Hindlimb muscle (tissue), 1 donor: Measurements from ENCODE around the gene WWOX. TPM values are rescaled to one million over a fixed set of nuclear protein-coding genes. Genes with fewer than 3 reads are reported as not detected.

Experiments used
- DNase-seq: peaks from one replicate; pipeline ENCODE4 v3.0.0-alpha.2; 2013
- polyA plus RNA-seq: library from polyadenylated mRNA; unstranded; fragments of 120-200 nt; gene quantifications from one replicate; pipeline ENCODE4 v1.2.1, GENCODE V29; 2013; ENCODE audit not compliant: insufficient read length

WWOX gene
- polyA plus RNA-seq, 1 donor, result 12.9 TPM

GRCh38 chr16:78363843-78364555 lies 264.5 kb downstream of the WWOX start:
- no peak for DNase-seq

GRCh38 chr16:78364556-78364880 lies 265.1 kb downstream of the WWOX start:
- no peak for DNase-seq

DNA sequence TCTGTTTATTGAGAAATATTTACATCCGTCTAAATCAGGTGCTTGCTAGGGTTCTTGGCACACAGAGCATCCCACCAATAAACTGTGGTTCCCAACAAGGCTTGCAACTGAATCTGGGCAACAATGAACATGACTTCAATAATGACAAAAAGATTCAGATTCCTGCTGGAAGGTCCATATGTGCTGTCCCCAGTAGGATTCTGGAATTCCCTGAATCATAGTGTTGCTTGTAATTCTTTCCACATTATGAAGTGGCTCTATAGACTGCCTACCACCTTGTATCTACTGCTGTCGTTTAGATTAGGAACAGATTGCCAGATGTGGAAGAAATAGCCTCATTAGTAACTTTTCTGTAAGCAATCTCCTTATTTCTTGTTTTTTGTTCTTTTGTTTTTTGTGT lies 265.9 kb downstream of the WWOX start:
- no peak for DNase-seq

GRCh38 chr16:78368121-78369102 lies 269.0 kb downstream of the WWOX start:
- DNase-seq, result no peak

DNA sequence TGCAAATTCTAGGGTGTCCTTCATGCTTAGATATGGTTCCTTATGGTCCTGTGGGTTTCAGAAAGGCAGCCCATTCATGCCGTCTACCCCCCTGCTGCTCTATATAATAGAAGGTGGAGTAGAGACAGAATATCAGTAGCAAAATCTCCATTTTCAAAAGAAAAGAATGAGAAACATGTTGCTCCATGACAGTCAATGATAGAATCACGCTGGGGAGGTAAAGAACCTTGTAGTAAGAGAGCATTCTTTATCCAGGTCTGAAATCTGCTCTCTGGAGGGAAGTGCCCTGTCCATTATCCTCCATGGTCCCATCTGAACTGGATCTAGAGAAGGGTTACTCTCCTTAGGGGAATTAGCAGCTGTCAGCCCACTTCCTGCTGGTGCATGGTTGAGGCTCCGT lies 272.8 kb downstream of the WWOX start:
- DNase-seq, result no peak

DNA sequence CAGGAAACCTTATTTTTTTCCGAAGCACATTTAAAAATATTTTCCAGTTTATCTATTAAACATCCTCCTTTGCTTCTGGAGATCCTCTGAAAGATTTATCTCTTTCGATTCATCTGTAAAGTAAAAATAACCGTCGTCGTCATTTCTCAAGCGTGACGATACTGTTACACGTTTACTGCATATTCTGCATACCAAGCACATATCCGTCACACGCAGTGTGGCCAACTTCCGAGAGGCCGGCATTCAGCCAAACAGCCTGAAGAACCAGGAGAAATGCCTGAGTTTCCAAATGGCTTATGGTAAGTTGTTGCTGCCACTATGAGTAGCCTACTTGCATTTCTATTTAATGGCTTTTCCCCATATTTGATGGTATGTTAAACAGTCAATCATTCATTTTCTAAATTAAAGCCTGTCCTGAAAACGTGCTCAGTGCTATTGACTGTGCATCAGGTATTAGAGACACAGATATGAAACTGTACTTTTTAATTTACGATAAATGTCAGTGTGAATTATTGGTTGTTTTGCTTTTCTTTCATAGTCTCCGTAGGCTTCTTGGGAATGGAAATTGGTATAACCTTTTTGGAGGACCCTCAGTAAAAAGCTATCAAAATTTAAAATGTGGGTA lies 275.7 kb downstream of the WWOX start:
- no peak for DNase-seq

GRCh38 chr16:78376452-78376851 lies 277.0 kb downstream of the WWOX start:
- DNase-seq, result no peak

DNA sequence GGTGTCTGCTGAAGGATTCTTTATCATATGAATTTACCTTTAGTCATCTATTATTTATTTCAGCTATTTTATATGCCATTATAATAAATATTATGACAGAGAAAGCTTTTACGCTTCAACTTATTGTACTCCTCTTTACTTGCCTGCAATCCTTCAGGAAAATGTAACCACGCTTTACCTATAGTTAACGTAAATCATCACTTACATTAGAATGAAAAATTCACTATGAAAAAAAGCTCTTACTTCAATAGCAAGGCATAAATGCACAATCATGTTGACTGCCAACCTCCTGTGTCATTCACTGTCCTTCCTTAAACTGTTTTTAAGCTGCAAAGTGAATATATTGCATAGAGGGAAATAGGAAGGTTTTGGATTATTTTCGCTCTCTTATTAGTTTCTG lies 277.9 kb downstream of the WWOX start:
- DNase-seq, result no peak

GRCh38 chr16:78381060-78381459 lies 281.6 kb downstream of the WWOX start:
- DNase-seq, result no peak

- DNase-seq, result no peak
Observed at GRCh38 chr16:78383118-78383517, 283.7 kb downstream of the WWOX start.

GRCh38 chr16:78385086-78385805 lies 285.8 kb downstream of the WWOX start:
- no peak for DNase-seq

GRCh38 chr16:78386557-78387324 lies 287.3 kb downstream of the WWOX start:
- peak; percentile 83 for DNase-seq

GRCh38 chr16:78389009-78389498 lies 289.6 kb downstream of the WWOX start:
- no peak for DNase-seq

- DNase-seq, result peak; percentile 74
Observed at GRCh38 chr16:78390092-78390491, 290.6 kb downstream of the WWOX start.

GRCh38 chr16:78390508-78391324 lies 291.3 kb downstream of the WWOX start:
- peak; percentile 46 for DNase-seq

GRCh38 chr16:78392585-78393195 lies 293.2 kb downstream of the WWOX start:
- no peak for DNase-seq

DNA sequence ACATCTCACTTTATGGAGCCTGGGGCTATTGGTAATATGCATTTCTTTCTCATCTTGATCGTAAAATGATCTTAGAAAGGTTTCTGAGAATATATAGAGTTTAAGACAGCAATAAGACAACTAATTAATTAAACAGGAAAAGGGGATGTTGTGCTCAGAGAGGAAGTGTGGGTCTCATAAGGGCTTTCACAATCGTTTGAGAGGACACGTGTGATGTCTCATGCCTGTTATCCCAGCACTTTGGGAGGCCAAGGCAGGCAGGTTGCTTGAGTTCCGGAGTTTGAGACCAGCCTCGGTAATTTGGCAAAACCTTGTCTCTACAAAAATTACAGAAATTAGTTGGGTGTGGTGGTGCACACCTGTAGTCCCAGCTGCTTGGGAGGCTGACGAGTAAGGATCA lies 295.6 kb downstream of the WWOX start:
- no peak for DNase-seq

DNA sequence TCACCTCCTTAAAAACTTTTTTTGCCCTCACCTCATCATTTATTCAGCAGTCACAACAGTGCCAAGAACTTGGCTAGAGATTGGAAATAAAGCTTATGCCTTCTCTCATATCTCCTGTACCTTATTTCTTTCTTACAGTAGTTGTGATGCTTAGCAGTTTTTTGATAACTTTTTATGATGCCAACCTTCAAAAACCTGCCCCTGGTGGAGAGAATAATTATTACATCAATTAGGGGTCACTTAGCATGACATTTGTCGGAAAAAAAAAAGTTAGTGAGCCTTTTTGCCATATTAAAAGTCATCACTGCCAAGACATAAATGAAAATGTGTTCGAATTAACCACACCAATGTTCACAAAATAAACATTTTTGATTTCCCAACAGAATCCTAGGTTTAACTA lies 296.6 kb downstream of the WWOX start:
- no peak for DNase-seq

- no peak for DNase-seq
Observed at GRCh38 chr16:78396673-78397072, 297.2 kb downstream of the WWOX start.

GRCh38 chr16:78399384-78399783 lies 299.9 kb downstream of the WWOX start:
- DNase-seq, result no peak
